ENCODE data around the gene TMEM202.

Gene TMEM202

GRCh38 chr15:72451224-72451623, 53.1 kb downstream of the TMEM202 start:
- no peak for TF ChIP-seq CTCF (IDR thresholded peaks at IDR 0.05; ENCODE audit: insufficient read depth, missing control alignments)
- DNase-seq (ENCODE audit: insufficient read length, low spot score) (no peak), FAIRE-seq (no peak)

- no peak for TF ChIP-seq CTCF (IDR thresholded peaks at IDR 0.05; ENCODE audit: insufficient read depth, missing control alignments)
- FAIRE-seq (no peak), DNase-seq (ENCODE audit: insufficient read length, low spot score) (no peak)
Measured at GRCh38 chr15:72456684-72457083, 58.6 kb downstream of the TMEM202 start.

Data from D721Med (cell line).